ENCODE data around the gene SLC4A9.

GRCh38 chr5:140400730-140401361 is 40.9 kb downstream of the SLC4A9 start:
- TF ChIP-seq CTCF (IDR thresholded peaks at IDR 0.05) (peak in 1 of 4 experiments; percentile 2), POLR2A (IDR thresholded peaks at IDR 0.05) (peak in 1 of 2 donors; percentile 56)
